GM19463 (cell line): ENCODE data around the gene LRRC41.

Source experiments
- ATAC-seq: cut with Tn5 transposase; IDR thresholded peaks from one replicate; pipeline ENCODE4 v1.9.1; 2021; ENCODE audit warnings: mild to moderate bottlenecking, moderate library complexity; ENCODE audit not compliant: unreplicated experiment

LRRC41 gene

DNA sequence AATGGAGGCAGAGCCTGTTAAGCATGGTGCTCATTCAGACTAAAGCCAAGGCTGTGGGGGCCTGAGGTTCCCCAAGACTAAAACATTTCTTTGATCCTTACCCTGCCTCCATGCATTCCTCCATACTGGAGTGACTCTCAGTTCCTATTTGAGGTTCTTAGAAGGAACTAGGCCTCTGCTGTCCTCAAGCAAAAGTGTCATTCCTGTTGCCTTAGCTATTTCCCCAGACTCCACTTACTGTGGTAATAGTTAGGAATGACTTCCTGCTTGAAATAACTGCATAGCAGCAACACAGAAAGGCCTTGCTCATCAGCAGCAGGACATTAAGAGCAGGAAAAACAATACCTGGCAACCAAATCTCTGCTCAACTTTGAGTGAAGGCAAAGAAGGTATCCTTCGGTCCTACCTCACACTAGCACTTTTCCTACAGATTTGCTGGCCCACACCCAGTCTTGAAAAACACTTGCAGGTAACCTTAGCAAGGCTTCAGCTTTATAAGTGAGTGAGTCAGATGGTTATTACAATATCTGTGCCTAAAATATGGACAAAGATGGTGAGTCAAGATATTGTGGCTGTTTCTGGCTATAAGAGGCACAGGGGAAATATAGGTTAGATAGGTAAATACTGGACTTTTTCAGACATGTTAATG, 14.8 kb downstream of the LRRC41 start:
- no peak for ATAC-seq

DNA sequence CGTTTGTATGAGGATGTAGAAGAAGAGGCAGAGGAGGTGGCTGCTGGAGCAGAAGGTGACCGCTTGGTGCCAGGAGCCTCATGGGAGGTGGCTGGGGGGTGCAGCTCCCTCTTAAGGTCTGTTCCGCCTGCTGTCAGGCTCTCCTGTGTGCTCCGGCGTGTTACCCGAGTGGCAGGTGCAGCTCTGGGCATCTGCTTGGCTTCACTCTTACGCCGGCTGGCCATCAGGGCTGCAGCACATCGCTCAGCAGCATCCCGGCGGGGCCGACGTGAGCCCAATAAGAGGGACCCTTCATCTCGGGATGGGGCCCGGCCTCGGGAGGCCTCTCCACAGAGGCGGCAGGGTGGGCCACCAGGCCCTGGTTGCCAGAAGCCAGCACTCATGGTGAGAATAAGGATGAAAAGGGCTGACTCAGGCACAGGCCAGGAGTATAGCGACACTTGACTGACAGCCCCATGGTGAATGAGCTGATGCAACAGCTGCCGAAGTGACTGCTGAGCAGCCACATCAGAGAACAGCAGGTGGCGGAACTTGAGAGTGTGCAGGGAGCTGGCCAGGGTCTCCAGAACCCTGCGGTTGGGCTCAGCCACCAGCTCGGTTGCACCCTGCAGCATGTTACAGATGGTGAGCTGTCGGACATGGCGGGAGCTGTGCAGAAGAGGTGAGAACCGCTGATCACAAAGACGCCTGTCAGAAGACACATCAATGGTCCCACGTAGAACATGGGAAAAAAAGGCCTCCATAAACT, 17.5 kb downstream of the LRRC41 start:
- ATAC-seq, result no peak

DNA sequence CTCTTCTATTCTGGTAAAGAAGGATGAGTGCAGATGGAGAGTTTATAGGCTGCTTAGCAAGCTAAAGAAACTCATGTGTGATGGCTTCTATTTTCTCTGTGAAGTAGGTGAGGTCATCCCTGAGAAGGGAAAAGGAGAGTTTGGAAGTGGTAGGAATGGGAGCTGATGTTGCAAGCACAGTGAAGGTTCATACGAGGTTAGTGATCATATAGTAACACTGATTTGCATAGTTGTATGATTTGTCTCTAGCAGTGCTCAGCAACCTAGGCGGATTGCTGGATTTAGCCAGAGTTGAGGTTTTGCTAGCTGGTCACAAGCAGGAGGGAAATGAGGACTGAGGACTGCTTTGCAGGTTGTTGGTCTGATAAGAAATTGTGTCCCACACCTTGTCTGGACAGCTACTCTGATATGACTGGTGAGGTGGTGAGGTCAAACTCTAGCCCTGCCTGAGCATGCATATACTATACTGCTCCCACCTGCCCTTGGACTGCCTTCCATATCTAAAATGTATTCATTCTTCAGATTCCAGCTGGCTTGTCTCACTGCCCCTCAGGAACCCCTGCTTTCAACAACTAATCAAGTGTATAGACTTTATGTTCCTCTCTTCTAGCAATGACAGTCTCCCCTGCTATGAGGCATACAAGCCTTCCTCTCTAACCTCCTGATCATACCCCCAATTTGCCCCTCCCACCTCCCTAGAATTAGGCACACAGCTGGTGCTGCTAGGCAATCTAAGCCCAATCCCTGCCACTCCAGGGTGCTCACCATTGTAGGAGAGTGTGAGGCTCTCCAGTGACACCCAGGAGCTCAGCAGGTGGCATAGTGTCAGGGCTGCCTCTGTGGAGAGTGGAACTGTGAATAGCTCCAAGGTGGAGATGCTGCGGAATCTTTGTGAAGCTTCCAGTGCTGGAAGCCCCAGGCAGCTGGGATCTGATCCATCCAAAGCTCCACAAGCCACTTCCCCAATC, 18.5 kb downstream of the LRRC41 start:
- no peak for ATAC-seq

DNA sequence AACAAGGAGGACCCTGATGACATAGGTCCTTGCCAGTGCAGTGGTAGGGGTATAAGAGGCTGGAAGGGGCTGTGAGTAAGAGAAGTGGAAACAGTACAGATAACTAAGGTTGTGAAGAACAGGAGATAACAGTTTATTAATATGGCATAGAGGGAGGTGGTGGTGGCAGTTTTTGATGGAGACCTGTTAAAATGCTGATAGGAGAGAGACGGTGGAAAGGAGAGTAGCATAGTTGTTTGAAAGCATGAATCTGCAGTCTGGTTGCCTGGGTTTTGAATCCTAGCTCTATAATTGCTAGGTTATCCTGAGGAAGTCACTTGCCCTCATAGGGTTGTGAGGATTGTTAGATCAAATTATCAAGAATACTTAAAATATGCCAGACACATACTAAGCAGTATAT, 19.4 kb downstream of the LRRC41 start:
- no peak for ATAC-seq

DNA sequence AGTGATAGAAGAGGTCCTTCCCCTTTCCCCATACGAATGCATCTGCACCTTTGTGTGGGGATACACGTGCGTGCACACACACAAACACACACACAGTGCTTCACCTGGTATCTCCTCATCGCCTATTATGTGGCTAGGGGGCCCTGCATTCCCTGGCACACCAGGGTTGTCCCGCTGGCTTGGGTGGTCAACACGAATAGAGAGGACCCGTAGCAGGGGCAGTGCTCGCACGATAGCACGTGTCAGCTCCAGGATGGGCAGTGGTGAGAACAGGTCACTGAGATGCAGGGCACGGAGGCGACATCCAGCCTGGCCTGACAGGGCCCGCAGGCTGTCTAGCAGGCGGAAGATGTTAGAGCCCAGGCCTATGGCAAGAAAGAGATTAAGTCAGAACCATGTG, 22.4 kb downstream of the LRRC41 start:
- ATAC-seq, result no peak

DNA sequence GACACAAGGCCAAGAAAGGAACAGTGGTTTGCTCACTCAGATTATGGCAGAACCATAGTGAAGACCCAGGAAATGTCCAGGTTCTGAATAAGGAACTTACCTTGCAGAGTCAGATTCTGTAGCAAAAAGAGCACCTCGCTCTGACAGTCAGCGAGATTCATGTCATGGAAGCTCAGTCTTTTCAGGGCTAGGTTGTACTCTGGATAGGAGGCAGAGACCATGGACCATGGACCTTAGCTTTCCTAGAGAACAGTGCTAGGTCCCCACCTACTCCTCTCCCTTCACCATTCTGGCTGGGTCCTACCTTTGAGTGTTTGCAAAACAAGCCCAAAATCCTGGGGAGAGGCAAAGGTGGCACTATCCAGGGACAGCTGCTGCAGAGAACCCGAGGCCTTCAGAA, 23.3 kb downstream of the LRRC41 start:
- ATAC-seq, result no peak

DNA sequence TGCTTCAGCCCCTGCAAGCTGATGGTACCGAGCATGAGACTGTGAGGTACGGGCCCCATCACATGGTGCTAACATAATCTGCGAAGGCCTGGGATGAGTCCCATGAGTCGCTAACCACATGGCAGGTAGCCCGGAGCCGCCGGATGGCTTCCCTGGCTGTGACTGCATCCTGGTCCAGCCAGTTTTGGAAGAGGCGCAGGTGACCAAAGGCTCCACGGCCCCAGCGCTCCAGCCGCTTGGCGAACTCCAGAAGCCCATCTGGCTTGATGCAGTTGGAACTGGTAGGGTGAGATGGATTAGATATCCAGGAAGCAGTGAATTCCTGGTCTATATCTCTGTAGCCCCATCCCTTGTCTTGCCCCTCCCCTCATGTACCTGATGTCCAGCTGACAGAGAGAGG, 24.6 kb downstream of the LRRC41 start:
- no peak for ATAC-seq

DNA sequence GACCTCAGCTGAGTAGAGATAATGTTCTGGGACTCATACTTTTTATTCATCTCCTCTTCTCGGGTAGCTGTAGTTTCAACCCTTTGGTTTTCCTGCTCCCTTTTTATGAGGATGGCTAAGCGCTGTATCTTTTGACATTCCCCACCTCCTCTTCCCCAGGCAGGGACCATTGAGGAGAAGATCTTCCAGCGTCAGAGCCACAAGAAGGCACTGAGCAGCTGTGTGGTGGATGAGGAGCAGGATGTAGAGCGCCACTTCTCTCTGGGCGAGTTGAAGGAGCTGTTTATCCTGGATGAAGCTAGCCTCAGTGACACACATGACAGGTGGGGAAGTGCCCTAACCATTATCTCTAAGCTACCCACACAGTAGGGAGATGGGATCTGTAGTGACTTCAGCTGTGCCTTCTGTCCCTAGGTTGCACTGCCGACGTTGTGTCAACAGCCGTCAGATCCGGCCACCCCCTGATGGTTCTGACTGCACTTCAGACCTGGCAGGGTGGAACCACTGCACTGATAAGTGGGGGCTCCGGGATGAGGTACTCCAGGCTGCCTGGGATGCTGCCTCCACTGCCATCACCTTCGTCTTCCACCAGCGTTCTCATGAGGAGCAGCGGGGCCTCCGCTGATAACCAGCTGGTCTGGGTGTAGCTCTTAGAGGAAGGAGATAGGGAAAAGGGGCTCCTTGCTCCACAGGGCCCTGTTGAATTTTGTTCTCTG, 25.6 kb downstream of the LRRC41 start:
- ATAC-seq, result no peak

DNA sequence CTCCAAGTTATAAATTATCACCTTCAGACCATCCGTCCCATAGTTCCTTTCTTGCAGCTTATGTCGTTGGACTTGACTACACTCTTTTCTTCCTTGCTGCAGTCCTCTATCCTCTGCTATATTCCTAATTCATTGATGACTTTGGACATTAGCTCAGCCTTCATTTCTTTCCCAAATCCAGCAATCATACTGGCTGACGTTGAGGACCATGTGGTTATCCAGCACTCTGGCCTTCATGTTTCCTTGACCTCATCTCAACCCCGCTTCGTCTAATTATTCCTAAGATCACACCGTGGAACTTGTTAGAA, 28.4 kb downstream of the LRRC41 start:
- ATAC-seq, result no peak

DNA sequence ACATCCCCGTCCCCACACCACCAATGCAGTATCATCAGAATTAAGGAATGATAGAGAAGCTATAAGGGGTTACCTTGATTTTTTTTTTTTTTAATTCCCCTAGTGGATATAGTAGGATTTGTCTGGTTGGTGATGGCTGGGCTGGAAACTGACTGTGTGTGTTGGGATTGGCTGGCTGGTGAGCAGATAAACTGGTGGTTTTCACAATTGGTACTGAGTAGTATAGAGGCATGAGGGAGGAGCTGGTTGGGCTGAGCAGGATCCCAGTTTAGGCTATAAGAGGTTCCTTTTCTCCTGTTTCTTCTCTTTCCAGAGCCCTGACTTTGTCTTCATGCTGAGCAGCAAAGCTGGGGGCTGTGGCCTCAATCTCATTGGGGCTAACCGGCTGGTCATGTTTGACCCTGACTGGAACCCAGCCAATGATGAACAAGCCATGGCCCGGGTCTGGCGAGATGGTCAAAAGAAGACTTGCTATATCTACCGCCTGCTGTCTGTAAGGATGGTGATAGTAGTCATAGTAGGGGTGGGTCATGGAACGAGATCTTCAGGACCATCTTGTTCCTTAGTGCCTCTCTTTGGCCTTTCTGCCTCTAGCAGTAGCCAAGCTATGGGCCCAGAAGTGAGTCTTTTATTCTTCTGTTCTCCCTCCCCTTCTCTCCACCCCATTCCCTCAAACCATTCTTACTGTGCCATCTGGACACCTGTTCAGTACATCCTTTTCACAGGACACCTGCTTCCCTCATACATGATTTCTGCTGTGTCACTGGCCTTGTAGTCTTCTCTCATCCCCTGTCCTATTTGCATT, 29.0 kb downstream of the LRRC41 start:
- ATAC-seq, result no peak

DNA sequence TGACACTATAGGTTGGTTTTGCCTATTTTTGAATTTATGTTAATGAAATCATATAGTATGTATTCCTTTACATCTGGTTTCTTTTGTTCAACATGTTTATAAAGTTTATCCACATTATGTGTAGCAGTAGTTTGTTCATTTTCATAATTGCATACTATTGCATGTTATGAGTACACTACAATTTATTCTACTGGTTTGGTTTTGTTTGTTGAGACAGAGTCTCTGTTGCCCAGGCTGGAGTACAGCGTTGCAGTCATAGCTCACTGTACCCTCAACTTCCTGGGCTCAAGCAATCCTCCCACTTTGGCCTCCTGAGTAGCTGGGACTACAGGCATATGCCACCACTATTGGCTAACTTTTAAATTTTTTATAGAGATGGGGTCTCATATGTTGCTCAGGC, 34.8 kb downstream of the LRRC41 start:
- no peak for ATAC-seq

DNA sequence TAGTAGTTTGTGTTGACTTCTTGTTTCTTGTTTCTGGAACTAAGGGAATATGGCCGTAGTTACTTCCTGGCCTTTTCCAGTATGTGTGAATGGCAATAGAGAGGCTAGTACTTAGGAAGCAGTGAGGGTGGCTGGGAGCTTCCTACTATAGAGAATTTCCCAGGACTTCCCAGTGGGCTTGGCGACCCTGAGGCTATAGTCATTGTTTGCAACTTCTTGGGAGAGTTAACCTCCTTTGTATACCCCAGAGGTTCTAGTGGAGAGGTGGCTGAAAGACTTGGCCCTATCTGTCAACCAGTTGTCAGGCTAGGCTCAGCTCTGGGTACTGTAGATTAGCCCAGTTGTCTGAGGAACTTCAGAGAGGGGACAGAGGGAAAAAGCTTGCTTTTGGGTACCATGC, 40.3 kb downstream of the LRRC41 start:
- ATAC-seq, result no peak

DNA sequence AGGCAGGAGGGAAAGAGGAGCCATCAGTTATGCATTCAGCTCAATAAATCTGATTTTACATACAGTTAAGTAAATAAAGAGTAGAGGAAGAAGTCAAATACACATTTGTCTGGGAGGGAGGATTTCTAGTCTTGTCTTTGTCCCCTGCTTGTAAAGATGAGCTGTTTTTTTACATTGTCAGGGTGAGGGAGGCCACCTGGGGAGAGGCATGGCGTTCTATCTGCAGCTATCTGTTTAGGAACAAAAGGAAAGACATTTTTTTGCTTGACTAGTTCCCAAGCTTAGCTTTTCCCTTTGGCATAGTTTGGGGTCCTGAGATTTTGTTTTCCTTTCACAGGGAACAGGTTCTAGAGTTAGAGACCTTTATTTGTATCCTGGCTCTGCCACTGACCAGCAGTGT, 40.9 kb downstream of the LRRC41 start:
- no peak for ATAC-seq

DNA sequence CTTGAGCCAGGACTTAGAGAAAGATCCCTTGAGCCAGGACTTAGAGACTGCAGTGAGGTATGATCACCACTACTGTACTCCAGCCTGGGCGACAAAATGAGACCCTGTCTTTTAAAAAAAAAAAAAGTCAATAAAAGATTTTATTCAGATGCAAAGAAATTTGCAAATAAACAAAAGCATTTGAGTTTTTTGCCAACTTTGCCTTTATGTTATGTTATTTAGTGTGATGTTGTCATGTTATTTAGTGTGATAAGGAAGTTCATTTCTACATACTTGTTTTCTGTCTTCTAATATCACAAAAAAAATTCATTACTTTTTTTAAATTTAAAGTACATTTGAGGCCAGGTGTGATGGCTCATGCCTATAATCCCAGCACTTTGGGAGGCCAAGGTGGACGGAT, 46.9 kb downstream of the LRRC41 start:
- no peak for ATAC-seq

DNA sequence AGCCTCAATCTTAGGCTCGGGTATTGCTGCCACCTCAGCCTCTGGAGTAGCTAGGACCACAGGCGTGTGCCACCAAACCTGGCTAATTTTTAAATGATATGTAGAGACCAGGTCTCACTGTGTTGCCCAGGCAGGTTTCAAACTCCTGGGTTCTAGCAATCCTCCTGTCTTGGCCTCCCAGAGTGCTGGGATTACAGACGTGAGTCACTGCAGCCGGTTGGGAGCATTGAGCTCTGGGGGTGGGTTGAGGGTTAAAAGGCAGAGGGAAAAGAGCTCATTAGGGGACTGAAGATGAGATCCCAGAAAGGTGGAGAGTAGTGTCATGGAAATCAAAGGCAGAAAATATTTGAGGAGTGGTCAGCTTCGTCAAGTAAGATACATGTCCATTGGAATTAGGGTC, 48.7 kb downstream of the LRRC41 start:
- ATAC-seq, result no peak

DNA sequence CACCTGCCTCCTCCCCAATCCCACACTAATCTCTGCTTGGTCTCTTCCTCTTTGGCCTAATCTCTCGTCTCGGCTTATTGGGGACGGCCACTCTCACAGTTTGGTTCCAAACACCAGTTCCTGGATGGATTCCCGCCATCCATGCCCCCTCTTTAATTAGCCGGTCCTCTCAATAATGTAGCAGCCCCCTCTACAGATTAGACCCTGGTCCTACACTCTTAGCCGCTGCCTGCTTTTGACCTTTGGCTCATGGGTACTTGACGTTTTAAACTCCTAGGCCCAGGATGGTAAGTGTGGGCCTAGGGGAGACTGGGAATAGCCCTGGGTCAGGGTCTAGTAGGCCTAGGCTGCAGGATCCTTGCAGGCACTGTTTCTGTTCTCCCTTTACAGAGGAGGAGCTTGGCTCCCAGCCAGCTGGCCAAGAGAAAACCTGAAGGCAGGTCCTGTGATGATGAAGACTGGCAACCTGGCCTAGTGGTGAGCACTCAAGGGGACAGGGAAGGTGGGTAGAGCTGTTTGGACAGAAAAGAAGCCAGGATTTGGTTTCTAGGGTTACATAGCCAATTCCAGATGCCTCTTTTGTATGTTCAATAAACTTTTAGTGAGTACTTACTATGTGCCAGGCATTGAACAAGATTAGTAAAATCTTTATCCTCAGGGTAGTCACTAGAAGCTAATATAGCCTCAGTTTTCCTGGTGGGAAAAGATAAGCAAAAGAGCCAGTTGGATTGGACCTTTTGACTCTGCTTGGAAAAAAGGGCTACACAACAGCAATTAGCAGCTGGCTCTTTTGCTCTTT, 55.1 kb downstream of the LRRC41 start:
- no peak for ATAC-seq

DNA sequence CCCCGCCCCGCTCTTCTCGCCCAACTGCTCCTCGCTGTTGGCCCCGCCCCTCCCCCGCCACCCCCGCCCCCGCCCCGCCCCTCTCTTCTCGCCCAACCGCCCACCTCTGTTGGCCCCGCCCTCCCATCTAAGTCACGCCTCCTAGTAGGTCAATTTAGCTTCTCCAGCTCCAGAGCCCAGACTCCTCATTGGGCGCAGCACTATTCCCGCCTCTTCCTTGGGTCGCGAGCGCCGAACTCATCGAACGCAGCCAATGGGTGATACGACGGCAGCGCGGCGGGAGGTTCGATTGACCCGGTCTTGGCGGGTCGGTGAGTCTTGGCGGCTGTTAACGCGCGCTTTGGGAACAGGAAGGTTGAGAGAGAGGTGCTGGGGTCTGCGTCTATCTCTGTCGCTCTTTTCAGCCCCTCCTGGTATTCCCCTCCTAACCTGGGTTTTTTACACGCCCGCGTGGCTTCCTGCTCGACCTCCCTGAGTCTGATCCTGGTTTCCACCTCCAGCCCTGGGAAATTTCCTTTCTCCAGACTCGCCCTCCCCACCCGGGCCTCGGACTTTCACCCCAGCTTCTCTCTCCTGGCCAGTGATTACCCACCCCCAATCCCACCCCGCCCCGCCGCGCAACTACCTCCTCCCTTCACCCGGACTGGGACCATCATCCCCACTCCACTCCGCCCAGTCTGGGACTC, 55.8 kb downstream of the LRRC41 start, which contains the start of gene RAD54L:
Gene RAD54L (plus strand): TSS at position 328 of the 686 bp plus-strand sequence. CDS start 643 bp downstream, outside the sequence.
- peak; percentile 95 for ATAC-seq

DNA sequence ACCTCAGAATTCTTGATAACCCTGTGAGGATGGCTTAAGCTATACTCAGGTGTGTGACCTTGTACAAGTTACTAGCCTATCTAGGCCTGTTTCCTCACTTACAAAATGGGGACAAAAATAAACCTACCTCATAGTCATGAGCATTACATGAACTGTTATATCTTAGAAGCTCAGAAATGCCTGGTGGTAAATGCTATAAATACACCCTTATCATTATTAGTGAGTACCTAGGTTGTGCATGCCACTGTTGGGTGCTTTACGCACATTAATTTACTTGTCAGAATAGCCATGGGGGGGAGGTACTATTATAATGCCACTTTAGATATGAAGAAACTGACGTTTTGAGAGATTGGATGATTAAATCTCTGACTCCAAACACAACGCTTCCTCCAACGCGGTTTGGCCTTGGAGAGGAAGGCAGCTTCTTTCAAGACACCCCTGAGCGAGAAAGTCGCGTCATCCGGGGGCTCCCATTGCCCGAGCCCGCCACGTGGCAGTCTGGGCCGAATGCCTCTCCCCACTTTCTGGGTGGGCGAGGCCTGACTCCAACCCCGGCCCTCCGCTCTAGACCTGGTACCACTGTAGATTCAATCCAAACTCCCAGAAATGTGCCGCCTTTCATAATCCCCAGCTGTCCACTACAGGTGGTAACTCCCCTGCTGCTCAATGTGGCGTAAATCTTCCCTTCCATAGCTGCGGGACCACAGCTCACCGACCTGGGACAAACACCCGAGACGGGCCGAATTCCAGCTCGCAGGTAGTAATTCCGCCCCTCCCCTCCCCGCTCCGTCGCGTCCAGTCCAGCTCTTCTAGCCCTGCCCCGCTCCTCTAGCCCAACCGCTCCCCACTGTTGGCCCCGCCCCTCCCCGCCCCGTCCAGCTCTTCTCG, 56.6 kb downstream of the LRRC41 start:
- ATAC-seq, result peak; percentile 51
